ENCODE data around the gene PLBD2. TPM values are rescaled to one million over a fixed set of nuclear protein-coding genes. Genes with fewer than 3 reads are reported as not detected.

Gene PLBD2
- total RNA-seq, 1 donor from 2014 or later: 37.8 TPM

GRCh38 chr12:113407931-113408600 lies 49.7 kb downstream of the PLBD2 start:
- no peak for DNase-seq (ENCODE audit: low spot score in 2 of 2, unreplicated experiment in 2 of 2)
- H3K27me3 Mint-ChIP-seq (ENCODE audit: low read depth): peaks cover 3% of the 10 kb centered on the region
- peaks cover 2% of the 10 kb centered on the region for H3K4me1 Mint-ChIP-seq
- no peak for TF ChIP-seq CTCF (IDR thresholded peaks at IDR 0.05; ENCODE audit: unreplicated experiment)
- no peaks in the 10 kb centered on the region for H3K9me3 Mint-ChIP-seq
- no peak overlapping the region for H3K4me3 Mint-ChIP-seq
- H3K27ac Mint-ChIP-seq: peak overlapping the region; percentile 13
- H3K36me3 Mint-ChIP-seq: no peaks in the 10 kb centered on the region

GRCh38 chr12:113408756-113409298 lies 50.4 kb downstream of the PLBD2 start:
- no peak overlapping the region for H3K4me3 Mint-ChIP-seq
- no peaks in the 10 kb centered on the region for H3K36me3 Mint-ChIP-seq
- peaks cover 2% of the 10 kb centered on the region for H3K4me1 Mint-ChIP-seq
- H3K9me3 Mint-ChIP-seq: no peaks in the 10 kb centered on the region
- H3K27me3 Mint-ChIP-seq (ENCODE audit: low read depth): peaks cover 3% of the 10 kb centered on the region
- no peak for TF ChIP-seq CTCF (IDR thresholded peaks at IDR 0.05; ENCODE audit: unreplicated experiment)
- no peak for DNase-seq (ENCODE audit: low spot score in 2 of 2, unreplicated experiment in 2 of 2)
- no peak overlapping the region for H3K27ac Mint-ChIP-seq

GRCh38 chr12:113409462-113410124 lies 51.2 kb downstream of the PLBD2 start:
- Mint-ChIP-seq H3K9me3 (no peaks in the 10 kb centered on the region), H3K4me1 (no peaks in the 10 kb centered on the region), H3K4me3 (no peak overlapping the region), H3K27me3 (ENCODE audit: low read depth) (peaks cover 3% of the 10 kb centered on the region), H3K36me3 (no peaks in the 10 kb centered on the region), H3K27ac (no peak overlapping the region)
- TF ChIP-seq CTCF (IDR thresholded peaks at IDR 0.05; ENCODE audit: unreplicated experiment): no peak
- no peak for DNase-seq (ENCODE audit: low spot score in 2 of 2, unreplicated experiment in 2 of 2)

- H3K27ac Mint-ChIP-seq: no peak overlapping the region
- DNase-seq (ENCODE audit: low spot score in 2 of 2, unreplicated experiment in 2 of 2): no peak
- H3K4me3 Mint-ChIP-seq: no peak overlapping the region
- TF ChIP-seq CTCF (IDR thresholded peaks at IDR 0.05; ENCODE audit: unreplicated experiment): no peak
- H3K9me3 Mint-ChIP-seq: no peaks in the 10 kb centered on the region
- no peaks in the 10 kb centered on the region for H3K4me1 Mint-ChIP-seq
- H3K27me3 Mint-ChIP-seq (ENCODE audit: low read depth): peaks cover 4% of the 10 kb centered on the region
- no peaks in the 10 kb centered on the region for H3K36me3 Mint-ChIP-seq
Observed at GRCh38 chr12:113413488-113413939, 55.1 kb downstream of the PLBD2 start.

- no peak for TF ChIP-seq CTCF (IDR thresholded peaks at IDR 0.05; ENCODE audit: unreplicated experiment)
- H3K27me3 Mint-ChIP-seq (ENCODE audit: low read depth): peaks cover 4% of the 10 kb centered on the region
- no peak overlapping the region for H3K4me3 Mint-ChIP-seq
- H3K27ac Mint-ChIP-seq: no peak overlapping the region
- DNase-seq (ENCODE audit: low spot score in 2 of 2, unreplicated experiment in 2 of 2): no peak
- H3K4me1 Mint-ChIP-seq: no peaks in the 10 kb centered on the region
- no peaks in the 10 kb centered on the region for H3K36me3 Mint-ChIP-seq
- H3K9me3 Mint-ChIP-seq: no peaks in the 10 kb centered on the region
Observed at GRCh38 chr12:113414519-113415038, 56.2 kb downstream of the PLBD2 start.

Data from mesothelial cell of epicardium (in vitro differentiated cells).